K562 (cell line): ENCODE measurements around the gene ULBP2. TPM values are rescaled to one million over a fixed set of nuclear protein-coding genes. Genes with fewer than 3 reads are reported as not detected.

Experiments used
- CBX1 ChIP-seq: sonication (generic); IDR thresholded peaks from 2 replicates; pipeline ENCODE4 v1.6.1; 2016; ENCODE audit warnings: antibody characterized with exemption, low read depth, mild to moderate bottlenecking
- CBX2 ChIP-seq: fragments of 200-600 bp; sonication (generic); IDR thresholded peaks from one replicate; pipeline ENCODE4 v1.6.1; 2012; ENCODE audit warnings: mild to moderate bottlenecking, low read length, inconsistent platforms; ENCODE audit not compliant: insufficient read depth, poor library complexity, severe bottlenecking
- HCFC1 ChIP-seq: IDR thresholded peaks from 2 replicates; pipeline ENCODE4 v1.6.1; 2012; ENCODE audit warnings: low read depth, low read length, improper control_type of control experiment
- HDAC6 ChIP-seq: IDR thresholded peaks from 2 replicates; pipeline ENCODE4 v1.6.1; 2012; ENCODE audit warnings: low read depth, mild to moderate bottlenecking, control low read depth, inconsistent platforms, low read length, moderate library complexity
- HDGF ChIP-seq: fragments of 450-650 bp; IDR thresholded peaks from 2 replicates; pipeline ENCODE4 v1.6.1; 2016
- HMGN3 ChIP-seq: IDR thresholded peaks from 2 replicates; pipeline ENCODE4 v1.6.1; 2011; ENCODE audit warnings: borderline replicate concordance, low read depth, mild to moderate bottlenecking, mixed read lengths, low read length; ENCODE audit not compliant: insufficient read length; ENCODE audit errors: extremely low read depth
- MAZ ChIP-seq, 2 experiments: fragments of 450-650 bp in 1 of 2; sonication (generic) in 1 of 2; formaldehyde crosslinking; IDR thresholded peaks in 1 of 2; conservative IDR thresholded peaks in 1 of 2; 2 replicates each; pipeline versions ENCODE4 v1.4.0 to v1.5.0; 2020; ENCODE audit warnings: mild to moderate bottlenecking in 1 of 2, missing genetic modification reagents in 1 of 2
- MTA1 ChIP-seq: fragments of 450-650 bp; IDR thresholded peaks from 2 replicates; pipeline ENCODE4 v1.6.1; 2017; ENCODE audit warnings: borderline replicate concordance
- NR1H2 ChIP-seq: sonication (generic); formaldehyde crosslinking; IDR thresholded peaks from 2 replicates; pipeline ENCODE4 v1.4.0; 2020; ENCODE audit warnings: mild to moderate bottlenecking, missing genetic modification reagents
- NR4A1 ChIP-seq, 2 experiments: fragments of 250-450 bp in 1 of 2; fragments of 450-650 bp in 1 of 2; sonication (Bioruptor Pico) in 1 of 2; IDR thresholded peaks; 2 replicates each; pipeline versions ENCODE4 v1.4.0 to v1.6.1; 2016 to 2020; ENCODE audit warnings: mild to moderate bottlenecking in 2 of 2, missing compliant biosample characterization in 1 of 2, missing genetic modification characterization in 1 of 2, moderate library complexity in 1 of 2
- PTBP1 ChIP-seq: fragments of 200-400 bp; formaldehyde crosslinking; IDR thresholded peaks from 2 replicates; pipeline ENCODE4 v1.6.1; 2017; ENCODE audit warnings: low read depth, low read length
- RB1 ChIP-seq: fragments of 450-650 bp; IDR thresholded peaks from 2 replicates; pipeline ENCODE4 v1.6.1; 2017; ENCODE audit warnings: low read depth, mild to moderate bottlenecking
- RCOR1 ChIP-seq, 2 experiments: IDR thresholded peaks; 2 replicates each; pipeline ENCODE4 v1.6.1; 2012; ENCODE audit warnings: low read depth in 2 of 2, low read length in 2 of 2, borderline replicate concordance in 1 of 2, improper control_type of control experiment in 1 of 2
- SMC3 ChIP-seq: conservative IDR thresholded peaks from 2 replicates; pipeline ENCODE4 v1.6.1; 2011; ENCODE audit warnings: low read depth, low read length, improper control_type of control experiment; ENCODE audit not compliant: insufficient read depth
- TGIF2 ChIP-seq: sonication (generic); formaldehyde crosslinking; IDR thresholded peaks from 2 replicates; pipeline ENCODE4 v1.8.1; 2022; ENCODE audit warnings: mild to moderate bottlenecking, missing genetic modification reagents, moderate library complexity
- ZNF696 ChIP-seq: fragments of 250-450 bp; sonication (Bioruptor Pico); conservative IDR thresholded peaks from 2 replicates; pipeline ENCODE4 v1.4.0; 2020; ENCODE audit warnings: mild to moderate bottlenecking, moderate library complexity
- ZSCAN29 ChIP-seq: fragments of 450-650 bp; IDR thresholded peaks from 2 replicates; pipeline ENCODE4 v1.6.1; 2017
- polyA plus RNA-seq, 8 experiments: library from polyadenylated mRNA; depleted of rRNA in 4 of 8; stranded (reverse) in 5 of 8; unstranded in 3 of 8; fragments of >200 nt; fragmentation: Nextera tagmentation in 2 of 8; fragmentation: Illumina TruSeq in 1 of 8; extraction: Ambion mirVana in 2 of 8; extraction: Trizol in 1 of 8; gene quantifications; 2 replicates each; pipeline versions ENCODE4 v1.2.1 to v1.2.3, GENCODE V29; 2011 to 2014; ENCODE audit warnings: inconsistent platforms in 1 of 8, missing spikeins in 1 of 8
- total RNA-seq, 7 experiments: library from RNA; depleted of rRNA in 6 of 7; stranded (reverse); fragments of >200 nt in 6 of 7; fragmentation: Illumina TruSeq in 2 of 7; extraction: Trizol in 2 of 7; gene quantifications; 2 replicates each; pipeline versions ENCODE4 v1.2.1 to v1.2.3, GENCODE V29; 2011 to 2021; ENCODE audit warnings: low replicate concordance in 1 of 7
- TF ChIP-seq, protein P1 (sequence below): sonication (generic); formaldehyde crosslinking; IDR thresholded peaks from 2 replicates; pipeline ENCODE4 v1.8.0; 2022; ENCODE audit warnings: missing genetic modification reagents, mild to moderate bottlenecking, moderate library complexity, borderline replicate concordance
- TF ChIP-seq, protein P2 (sequence below): fragments of 250-450 bp; sonication (Bioruptor Pico); IDR thresholded peaks from 2 replicates; pipeline ENCODE4 v1.8.0; 2021; ENCODE audit warnings: borderline replicate concordance, mild to moderate bottlenecking, moderate library complexity; ENCODE audit not compliant: poor library complexity, severe bottlenecking
- TF ChIP-seq, protein P3 (sequence below), 2 experiments: fragments of 450-650 bp; conservative IDR thresholded peaks; 2 replicates each; pipeline ENCODE4 v1.6.1; 2017; ENCODE audit warnings: mild to moderate bottlenecking in 2 of 2, moderate library complexity in 2 of 2
- TF ChIP-seq, protein P4 (sequence below): fragments of 450-650 bp; IDR thresholded peaks from 2 replicates; pipeline ENCODE4 v1.7.1; 2018; ENCODE audit warnings: mild to moderate bottlenecking, low read depth; ENCODE audit not compliant: partially characterized antibody

Gene ULBP2
- total and polyA plus RNA-seq, 9 of the 15 experiments (the other 6 are each of a cell fraction or from before 2014, with no cell fraction given) = 0.50 to 5.3 (median 1.2) TPM

- TF ChIP-seq NR4A1 (CRISPR knock-in tag; IDR thresholded peaks at IDR 0.05) (no peak), NR4A1 (tag; IDR thresholded peaks at IDR 0.05) (no peak), NR1H2 (CRISPR knock-in tag) (peak; percentile 84; the same call in 1 of the 2 replicates), PTBP1 (no peak), ZSCAN29 (no peak), CBX1 (no peak), ZNF696 (CRISPR knock-in tag) (no peak), TGIF2 (no peak), RCOR1 (IDR thresholded peaks at IDR 0.05; ENCODE audit: borderline replicate concordance in 1 of 2, low read depth in 2 of 2, low read length in 2 of 2) (peak in 1 of 2 experiments; percentile 76; a peak in 2 of 4 replicates), HCFC1 (no peak), MAZ (CRISPR knock-in tag; conservative IDR thresholded peaks at IDR 0.05 in 1 of 2, IDR thresholded peaks at IDR 0.05 in 1 of 2) (0 out of 4 replicates have a peak, but pooled peaks of 1 of the 2 experiments have one; percentile 33), CBX2 (no peak), HDGF (no peak), RB1 (peak; percentile 72), SMC3 (peak; percentile 92), HMGN3 (no peak), HDAC6 (no peak), MTA1 (no peak)
- TF ChIP-seq, protein P1, sequence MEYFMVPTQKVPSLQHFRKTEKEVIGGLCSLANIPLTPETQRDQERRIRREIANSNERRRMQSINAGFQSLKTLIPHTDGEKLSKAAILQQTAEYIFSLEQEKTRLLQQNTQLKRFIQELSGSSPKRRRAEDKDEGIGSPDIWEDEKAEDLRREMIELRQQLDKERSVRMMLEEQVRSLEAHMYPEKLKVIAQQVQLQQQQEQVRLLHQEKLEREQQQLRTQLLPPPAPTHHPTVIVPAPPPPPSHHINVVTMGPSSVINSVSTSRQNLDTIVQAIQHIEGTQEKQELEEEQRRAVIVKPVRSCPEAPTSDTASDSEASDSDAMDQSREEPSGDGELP = no peak
- TF ChIP-seq, protein P2, sequence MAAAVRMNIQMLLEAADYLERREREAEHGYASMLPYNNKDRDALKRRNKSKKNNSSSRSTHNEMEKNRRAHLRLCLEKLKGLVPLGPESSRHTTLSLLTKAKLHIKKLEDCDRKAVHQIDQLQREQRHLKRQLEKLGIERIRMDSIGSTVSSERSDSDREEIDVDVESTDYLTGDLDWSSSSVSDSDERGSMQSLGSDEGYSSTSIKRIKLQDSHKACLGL (CRISPR knock-in tag) = no peak
- TF ChIP-seq, protein P3, sequence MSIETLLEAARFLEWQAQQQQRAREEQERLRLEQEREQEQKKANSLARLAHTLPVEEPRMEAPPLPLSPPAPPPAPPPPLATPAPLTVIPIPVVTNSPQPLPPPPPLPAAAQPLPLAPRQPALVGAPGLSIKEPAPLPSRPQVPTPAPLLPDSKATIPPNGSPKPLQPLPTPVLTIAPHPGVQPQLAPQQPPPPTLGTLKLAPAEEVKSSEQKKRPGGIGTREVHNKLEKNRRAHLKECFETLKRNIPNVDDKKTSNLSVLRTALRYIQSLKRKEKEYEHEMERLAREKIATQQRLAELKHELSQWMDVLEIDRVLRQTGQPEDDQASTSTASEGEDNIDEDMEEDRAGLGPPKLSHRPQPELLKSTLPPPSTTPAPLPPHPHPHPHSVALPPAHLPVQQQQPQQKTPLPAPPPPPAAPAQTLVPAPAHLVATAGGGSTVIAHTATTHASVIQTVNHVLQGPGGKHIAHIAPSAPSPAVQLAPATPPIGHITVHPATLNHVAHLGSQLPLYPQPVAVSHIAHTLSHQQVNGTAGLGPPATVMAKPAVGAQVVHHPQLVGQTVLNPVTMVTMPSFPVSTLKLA (conservative IDR thresholded peaks at IDR 0.05) = no peak
- TF ChIP-seq, protein P4, sequence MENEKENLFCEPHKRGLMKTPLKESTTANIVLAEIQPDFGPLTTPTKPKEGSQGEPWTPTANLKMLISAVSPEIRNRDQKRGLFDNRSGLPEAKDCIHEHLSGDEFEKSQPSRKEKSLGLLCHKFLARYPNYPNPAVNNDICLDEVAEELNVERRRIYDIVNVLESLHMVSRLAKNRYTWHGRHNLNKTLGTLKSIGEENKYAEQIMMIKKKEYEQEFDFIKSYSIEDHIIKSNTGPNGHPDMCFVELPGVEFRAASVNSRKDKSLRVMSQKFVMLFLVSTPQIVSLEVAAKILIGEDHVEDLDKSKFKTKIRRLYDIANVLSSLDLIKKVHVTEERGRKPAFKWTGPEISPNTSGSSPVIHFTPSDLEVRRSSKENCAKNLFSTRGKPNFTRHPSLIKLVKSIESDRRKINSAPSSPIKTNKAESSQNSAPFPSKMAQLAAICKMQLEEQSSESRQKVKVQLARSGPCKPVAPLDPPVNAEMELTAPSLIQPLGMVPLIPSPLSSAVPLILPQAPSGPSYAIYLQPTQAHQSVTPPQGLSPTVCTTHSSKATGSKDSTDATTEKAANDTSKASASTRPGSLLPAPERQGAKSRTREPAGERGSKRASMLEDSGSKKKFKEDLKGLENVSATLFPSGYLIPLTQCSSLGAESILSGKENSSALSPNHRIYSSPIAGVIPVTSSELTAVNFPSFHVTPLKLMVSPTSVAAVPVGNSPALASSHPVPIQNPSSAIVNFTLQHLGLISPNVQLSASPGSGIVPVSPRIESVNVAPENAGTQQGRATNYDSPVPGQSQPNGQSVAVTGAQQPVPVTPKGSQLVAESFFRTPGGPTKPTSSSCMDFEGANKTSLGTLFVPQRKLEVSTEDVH = peak; percentile 78
Measured at GRCh38 chr6:149934249-149935156, 7.3 kb upstream of the ULBP2 start (continued).
